GM21737 (cell line): ENCODE measurements around the gene SCN2B.

Source experiments
- ATAC-seq: cut with Tn5 transposase; IDR thresholded peaks from one replicate; pipeline ENCODE4 v1.9.1; 2021; ENCODE audit warnings: mild to moderate bottlenecking, moderate library complexity; ENCODE audit not compliant: unreplicated experiment

SCN2B gene, protein sequence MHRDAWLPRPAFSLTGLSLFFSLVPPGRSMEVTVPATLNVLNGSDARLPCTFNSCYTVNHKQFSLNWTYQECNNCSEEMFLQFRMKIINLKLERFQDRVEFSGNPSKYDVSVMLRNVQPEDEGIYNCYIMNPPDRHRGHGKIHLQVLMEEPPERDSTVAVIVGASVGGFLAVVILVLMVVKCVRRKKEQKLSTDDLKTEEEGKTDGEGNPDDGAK

DNA sequence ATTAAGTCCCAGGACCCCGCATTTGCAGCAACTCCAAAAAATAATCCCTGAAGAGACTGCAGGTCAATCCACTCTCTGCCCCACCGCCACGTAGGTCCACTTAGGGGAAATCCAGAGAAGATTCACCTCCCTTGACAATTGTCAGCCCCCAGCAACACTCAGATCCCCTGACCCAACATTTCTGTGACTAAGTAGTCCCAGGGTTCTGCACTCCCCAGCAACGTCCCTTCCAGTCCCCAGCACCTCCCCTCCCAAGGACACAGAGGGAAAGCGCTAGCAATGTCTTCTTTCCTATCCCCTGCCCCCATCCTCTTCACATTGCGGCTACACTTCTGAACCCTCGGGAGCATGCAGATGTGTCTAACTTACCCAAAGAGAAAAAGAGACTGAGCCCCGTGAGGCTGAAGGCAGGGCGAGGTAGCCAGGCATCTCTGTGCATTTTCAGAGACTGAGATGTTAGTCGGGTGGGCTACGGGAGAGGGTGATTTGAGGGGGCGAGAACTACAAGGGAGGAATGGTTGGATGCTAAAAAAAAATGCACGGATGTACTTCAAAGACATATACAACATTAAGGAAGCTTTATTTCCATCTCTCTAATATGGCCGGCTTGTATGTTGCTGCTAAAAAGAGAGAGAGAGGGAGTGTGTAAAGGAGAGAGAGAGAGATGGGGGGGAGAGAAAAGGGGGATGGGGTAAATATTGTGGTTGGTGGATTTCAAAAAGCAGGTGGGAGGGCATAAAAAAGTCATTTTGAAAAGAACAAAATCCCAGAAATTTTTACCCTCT is at the start of gene SCN2B:
Gene SCN2B (minus strand): TSS at position 647 of the 785 bp plus-strand sequence. CDS start 208 bp downstream, at position 439.
- ATAC-seq = no peak

DNA sequence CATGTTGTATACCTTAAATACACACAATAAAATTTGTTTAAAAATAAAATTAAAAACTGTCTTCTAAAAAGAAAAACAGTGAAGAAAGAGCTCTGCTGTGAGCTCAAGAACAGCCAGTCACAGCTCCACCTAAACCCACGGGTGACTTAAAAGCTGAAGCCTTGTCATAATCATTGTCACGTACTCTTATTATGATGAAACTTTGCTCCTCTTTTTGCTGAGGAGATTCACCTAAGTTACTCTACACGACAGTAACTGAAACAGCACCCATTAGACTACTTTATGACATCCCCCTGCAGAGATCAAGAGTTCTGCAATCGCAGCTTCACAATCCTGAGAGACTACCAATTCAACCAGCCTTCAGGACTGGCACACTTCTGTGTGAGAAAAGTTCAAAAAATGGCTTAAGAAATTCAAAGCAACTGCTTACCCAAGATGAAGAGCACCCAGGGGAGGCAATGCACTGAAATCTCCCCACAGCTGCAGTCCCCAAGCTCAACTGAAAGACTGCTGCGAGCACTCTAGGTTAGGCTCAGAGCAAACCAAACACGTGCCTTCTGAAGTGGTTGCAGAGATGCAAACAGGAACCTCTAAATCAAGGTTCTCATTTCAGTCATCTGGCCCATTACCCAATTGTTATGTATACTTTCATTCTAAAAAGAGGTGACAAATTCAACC is 48.2 kb upstream of the SCN2B start, which contains the start of gene JAML:
Gene JAML (minus strand): TSS at position 501 of the 678 bp plus-strand sequence. CDS start 10,145 bp downstream, outside the sequence.
- ATAC-seq = peak; percentile 42

- ATAC-seq = no peak
Measured at GRCh38 chr11:118223992-118224391, 47.6 kb upstream of the SCN2B start.

GRCh38 chr11:118223570-118223969 is 47.1 kb upstream of the SCN2B start:
- ATAC-seq = no peak

DNA sequence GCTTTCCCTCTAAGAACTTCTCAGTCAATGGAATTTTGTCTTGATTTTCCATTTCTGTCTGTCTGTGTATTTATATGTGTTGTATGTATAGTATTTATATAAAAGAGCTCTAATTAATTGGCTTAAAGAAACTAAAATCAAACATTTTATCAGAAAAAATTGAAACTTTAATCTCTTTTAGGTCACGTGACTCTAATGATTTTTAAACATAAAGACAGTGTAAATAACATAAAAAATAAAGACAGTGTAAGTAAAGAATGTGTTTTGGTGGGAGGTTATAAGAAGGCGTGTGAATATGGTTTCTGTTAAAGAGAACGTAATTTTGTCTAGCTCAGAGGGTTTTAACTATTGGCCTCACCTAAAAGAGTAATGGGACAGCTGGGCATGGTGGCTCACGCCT is 46.0 kb upstream of the SCN2B start:
- no peak for ATAC-seq

DNA sequence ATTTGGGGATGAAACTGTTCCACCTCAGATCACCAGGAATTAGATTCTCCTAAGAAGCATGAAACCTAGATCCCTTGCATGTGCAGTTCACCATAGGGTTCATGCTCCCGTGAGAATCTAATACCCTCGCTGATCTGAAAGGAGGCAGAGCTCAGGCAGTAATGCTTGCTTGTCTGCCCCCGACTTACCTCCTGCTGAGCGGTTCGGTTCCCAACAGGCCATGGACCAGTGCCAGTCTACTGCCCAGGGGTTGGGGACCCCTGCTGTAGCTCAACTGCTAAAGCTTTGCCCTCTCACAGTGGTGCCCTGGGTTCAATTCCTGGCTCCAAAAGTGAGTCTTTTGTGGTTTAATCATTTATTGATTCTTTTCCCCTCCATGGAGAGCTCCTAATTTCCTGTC is 45.0 kb upstream of the SCN2B start:
- no peak for ATAC-seq

DNA sequence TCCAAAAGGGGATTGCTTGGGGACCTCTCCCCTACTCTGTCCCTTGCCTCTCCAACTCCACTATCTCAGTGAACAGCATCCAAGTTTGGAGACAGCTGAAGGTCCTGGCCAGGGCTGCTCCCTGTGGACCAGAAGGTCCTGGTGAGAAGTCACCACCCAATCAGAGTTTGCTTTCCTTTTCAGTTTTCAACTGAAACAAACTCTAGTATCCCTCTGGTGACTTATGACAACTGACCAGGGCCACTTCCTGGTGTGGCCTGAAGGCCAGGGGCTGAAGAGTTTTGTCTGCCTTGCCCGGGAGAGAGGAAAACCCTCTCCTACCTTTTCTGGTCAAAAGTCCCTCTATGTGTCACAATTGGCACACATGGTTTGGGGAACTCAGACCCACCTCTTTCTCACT is 43.3 kb upstream of the SCN2B start:
- no peak for ATAC-seq

DNA sequence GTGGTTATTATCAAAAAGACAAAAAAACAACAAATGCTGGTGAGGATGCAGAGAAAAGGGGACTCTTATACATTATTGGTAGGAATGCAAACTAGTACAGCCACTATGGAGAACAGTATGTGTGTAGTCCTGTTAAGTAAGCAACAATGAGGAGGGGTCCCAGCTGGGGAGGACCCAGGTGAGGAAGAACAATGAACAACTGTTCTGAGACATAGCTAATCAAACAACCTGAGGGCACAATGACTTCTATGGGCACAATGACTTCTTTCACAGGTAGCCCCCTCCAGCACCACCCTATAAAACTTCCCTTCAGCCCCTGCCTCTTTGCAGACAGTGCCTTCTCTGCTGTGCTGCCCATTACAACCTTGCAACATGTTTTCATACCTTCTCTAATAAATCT is 42.8 kb upstream of the SCN2B start:
- ATAC-seq = no peak

GRCh38 chr11:118217575-118217974 is 41.1 kb upstream of the SCN2B start:
- ATAC-seq = no peak

GRCh38 chr11:118216621-118217481 is 40.4 kb upstream of the SCN2B start:
- peak; percentile 48 for ATAC-seq

DNA sequence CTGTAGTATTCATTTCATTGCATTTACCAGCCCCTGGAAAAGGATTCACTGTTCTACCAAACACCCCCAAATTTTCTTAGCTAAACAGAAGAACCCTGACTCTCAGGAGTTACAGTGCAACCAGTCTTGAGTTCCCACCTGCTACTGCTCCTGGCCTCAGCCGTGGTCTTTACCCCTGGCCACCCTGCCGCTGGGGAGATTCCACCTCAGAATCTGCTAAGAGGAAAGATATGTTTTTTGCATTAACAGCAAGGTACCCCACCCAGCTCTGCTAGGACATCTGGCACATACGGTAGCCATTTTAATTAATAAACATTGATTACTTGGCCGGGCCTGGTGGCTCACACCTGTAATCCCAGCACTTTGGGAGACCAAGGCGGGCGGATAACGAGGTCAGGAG is 39.3 kb upstream of the SCN2B start:
- no peak for ATAC-seq

DNA sequence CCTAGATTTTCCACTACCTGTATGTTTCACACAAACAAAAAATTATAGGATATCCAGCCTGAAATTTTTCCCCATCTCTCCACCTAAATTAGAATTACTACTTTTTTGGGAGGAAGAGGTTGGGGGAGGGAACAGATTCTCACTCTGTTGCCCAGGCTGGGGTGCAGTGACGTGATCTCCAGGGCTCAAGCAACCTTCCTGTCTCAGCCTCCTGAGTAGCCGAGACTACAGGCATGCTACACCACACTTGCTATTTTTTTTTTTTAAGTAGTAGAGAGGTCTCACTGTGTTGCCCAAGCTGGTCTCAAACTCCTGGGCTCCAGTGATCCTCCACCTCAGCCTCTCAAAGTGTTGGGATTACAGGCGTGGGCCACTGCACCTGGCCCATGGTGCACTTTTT is 38.8 kb upstream of the SCN2B start:
- ATAC-seq = no peak

DNA sequence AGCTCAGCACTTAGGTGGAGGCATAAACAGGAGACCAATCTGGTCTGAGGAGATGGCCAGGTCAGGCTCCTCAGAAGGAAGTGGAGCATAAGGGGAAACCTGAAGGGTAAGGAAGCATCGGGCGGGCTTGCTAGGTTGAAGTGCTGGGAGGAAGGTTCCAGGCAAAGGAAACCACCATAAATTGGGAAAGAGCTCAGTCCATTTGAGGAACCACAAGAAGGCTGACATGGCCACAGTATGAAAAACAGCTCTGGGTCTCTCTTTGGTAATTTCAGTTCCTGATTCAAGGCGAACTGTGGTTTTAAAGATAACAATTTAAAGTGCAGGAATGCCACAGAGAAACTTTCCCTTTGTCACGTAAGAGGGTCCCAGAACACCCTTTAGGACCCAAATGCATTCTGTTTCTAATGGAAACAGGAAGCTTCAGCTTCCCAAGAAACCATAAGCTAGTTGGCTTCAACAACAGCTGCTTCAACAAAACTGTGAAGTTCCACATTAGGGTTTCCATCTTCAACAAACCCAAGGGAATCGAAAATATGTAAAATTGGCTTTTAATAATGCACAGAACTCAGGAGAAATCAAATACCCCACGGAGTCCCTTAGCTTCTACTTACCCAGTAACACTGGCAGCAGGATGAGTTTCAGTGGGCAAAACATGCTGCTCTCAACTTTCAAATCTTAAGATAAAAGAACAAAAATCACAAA is 37.9 kb upstream of the SCN2B start:
- peak; percentile 36 for ATAC-seq

DNA sequence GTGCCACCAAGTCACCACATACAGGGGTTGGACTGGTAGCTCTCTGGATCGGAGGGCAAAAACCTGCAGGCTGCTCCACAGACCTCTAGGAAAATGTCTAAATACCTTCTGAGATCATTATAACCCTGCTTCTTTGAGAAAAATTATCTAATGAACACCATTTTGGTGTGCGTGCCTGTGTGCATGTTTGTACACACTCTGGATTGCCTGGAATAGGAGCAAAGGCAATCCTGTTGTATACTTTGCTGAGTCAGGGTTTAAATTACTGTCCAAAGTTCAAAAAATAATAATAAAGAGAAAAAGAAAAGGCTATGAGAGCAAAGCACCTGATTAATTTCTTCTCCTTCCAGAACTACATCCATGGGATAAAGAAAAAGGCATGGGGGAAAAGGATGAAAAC is 37.3 kb upstream of the SCN2B start:
- no peak for ATAC-seq

GRCh38 chr11:118213201-118213600 is 36.8 kb upstream of the SCN2B start:
- ATAC-seq = no peak

DNA sequence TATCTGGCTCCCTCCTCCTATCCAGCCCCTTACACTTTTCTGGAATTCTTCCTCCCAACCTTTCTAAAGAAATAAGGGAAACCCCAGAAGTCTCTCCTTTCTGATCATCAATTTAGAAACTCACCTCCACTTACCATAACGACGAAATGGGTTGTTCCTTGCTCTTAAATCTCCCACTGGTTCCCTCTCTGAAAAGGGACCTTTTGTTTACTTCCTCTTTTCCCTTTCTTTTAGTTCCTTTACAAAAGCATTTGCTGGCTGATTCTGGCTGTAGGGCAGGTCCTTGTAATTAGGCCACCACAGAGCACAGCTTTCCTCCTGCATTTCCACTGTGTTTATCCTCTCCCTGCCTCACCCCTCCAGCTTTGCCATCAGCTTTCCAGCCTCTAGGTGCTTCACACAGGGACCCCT is 36.3 kb upstream of the SCN2B start:
- ATAC-seq = no peak

- ATAC-seq = no peak
Measured at GRCh38 chr11:118212131-118212725, 35.8 kb upstream of the SCN2B start.

DNA sequence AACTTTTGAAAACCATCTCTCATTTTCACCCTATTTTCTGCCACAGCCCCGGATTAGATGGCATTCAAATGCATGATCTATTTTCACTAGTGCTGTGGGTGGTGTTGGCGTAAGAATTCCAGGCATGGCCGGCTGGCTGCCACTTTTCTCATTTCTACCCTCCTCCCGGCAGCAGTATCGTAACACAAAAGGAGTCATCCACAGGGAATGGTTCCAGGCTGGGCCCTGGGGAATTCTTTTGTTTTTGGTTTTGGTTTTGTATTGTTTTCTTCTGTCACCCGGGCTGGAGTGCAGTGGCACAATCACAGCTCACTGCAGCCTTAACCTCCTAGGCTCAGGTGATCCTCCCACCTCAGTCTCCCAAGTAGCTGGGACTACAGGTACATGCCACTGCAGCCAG is 34.6 kb upstream of the SCN2B start:
- ATAC-seq = no peak

GRCh38 chr11:118210323-118210722 is 33.9 kb upstream of the SCN2B start:
- ATAC-seq = no peak

DNA sequence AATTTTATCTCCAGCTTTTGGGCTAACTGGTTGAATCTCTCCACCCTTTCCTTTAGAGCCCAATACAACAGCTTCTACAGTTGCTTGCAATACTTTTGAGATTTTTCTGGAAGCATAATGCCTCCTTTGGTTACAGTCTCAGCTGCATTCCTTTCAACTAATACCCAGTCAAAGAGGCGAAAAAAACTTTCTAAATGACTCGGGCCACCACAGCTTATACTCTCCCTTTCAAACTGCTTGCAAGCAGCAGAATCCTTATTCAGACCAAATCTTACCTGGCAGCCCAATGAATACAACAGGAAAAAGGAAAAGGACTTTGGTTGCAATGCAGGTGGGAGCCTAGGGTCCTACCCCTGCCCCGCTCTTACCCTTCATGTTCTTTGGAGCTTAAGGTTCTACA is 32.6 kb upstream of the SCN2B start:
- no peak for ATAC-seq
